H9 (cell line): ENCODE data around the gene TTC28. TPM values are rescaled to one million over a fixed set of nuclear protein-coding genes. Genes with fewer than 3 reads are reported as not detected.

Experiments
- DNase-seq: peaks from one replicate; pipeline ENCODE4 v3.0.0-alpha.2; 2017
- H2AFZ ChIP-seq: one replicate; pipeline ENCODE4 v1.6.1; 2013; ENCODE audit warnings: mild to moderate bottlenecking, low read length, control low read depth, moderate library complexity
- H2AK5ac ChIP-seq: 2 replicates; pipeline ENCODE4 v1.6.1; 2013; ENCODE audit warnings: low read length, control low read depth, mixed read lengths; ENCODE audit not compliant: insufficient read length
- H2BK120ac ChIP-seq: one replicate; pipeline ENCODE4 v1.6.1; 2013; ENCODE audit warnings: low read depth, mild to moderate bottlenecking, low read length, control low read depth, inconsistent platforms; ENCODE audit not compliant: poor library complexity, severe bottlenecking
- H2BK12ac ChIP-seq: 2 replicates; pipeline ENCODE4 v1.6.1; 2013; ENCODE audit warnings: low read length, control low read depth, mixed read lengths, low read depth; ENCODE audit not compliant: insufficient read length
- H2BK15ac ChIP-seq: 2 replicates; pipeline ENCODE4 v1.6.1; 2013; ENCODE audit warnings: low read depth, low read length, control low read depth
- H2BK20ac ChIP-seq: one replicate; pipeline ENCODE4 v1.6.1; 2013; ENCODE audit warnings: low read depth, mild to moderate bottlenecking, low read length, control low read depth, inconsistent platforms; ENCODE audit not compliant: poor library complexity, severe bottlenecking
- H2BK5ac ChIP-seq: 2 replicates; pipeline ENCODE4 v1.6.1; 2013; ENCODE audit warnings: low read length, control low read depth, mixed read lengths; ENCODE audit not compliant: insufficient read length
- H3K14ac ChIP-seq: 2 replicates; pipeline ENCODE4 v1.6.1; 2013; ENCODE audit warnings: low read length, control low read depth; ENCODE audit not compliant: insufficient read depth
- H3K18ac ChIP-seq: 2 replicates; pipeline ENCODE4 v1.6.1; 2013; ENCODE audit warnings: low read depth, mild to moderate bottlenecking, mixed read lengths, low read length, control low read depth; ENCODE audit not compliant: insufficient read length
- H3K23ac ChIP-seq: 2 replicates; pipeline ENCODE4 v1.6.1; 2013; ENCODE audit warnings: low read length, control low read depth, mixed read lengths, low read depth; ENCODE audit not compliant: insufficient read length
- H3K23me2 ChIP-seq: 2 replicates; pipeline ENCODE4 v1.6.1; 2013; ENCODE audit warnings: low read depth, mild to moderate bottlenecking, mixed read lengths, low read length, control low read depth; ENCODE audit not compliant: insufficient read length, poor library complexity, severe bottlenecking
- H3K27ac ChIP-seq: 2 replicates; pipeline ENCODE4 v1.5.1; 2013; ENCODE audit warnings: low read length, control low read depth, mixed read lengths, low read depth; ENCODE audit not compliant: insufficient read length
- H3K27me3 ChIP-seq: 2 replicates; pipeline ENCODE4 v1.6.1; 2013; ENCODE audit warnings: low read length, control low read depth, inconsistent platforms; ENCODE audit not compliant: insufficient read depth
- H3K4ac ChIP-seq: 2 replicates; pipeline ENCODE4 v1.6.1; 2013; ENCODE audit warnings: low read depth, mild to moderate bottlenecking, control low read depth, inconsistent platforms, low read length, moderate library complexity
- H3K4me1 ChIP-seq: 2 replicates; pipeline ENCODE4 v1.6.1; 2013; ENCODE audit warnings: low read length, control low read depth, inconsistent platforms; ENCODE audit not compliant: insufficient read depth
- H3K4me2 ChIP-seq: 2 replicates; pipeline ENCODE4 v1.6.1; 2013; ENCODE audit warnings: low read length, control low read depth, mixed read lengths; ENCODE audit not compliant: insufficient read length, insufficient read depth
- H3K56ac ChIP-seq: 2 replicates; pipeline ENCODE4 v1.6.1; 2013; ENCODE audit warnings: low read depth, mild to moderate bottlenecking, mixed read lengths, low read length, control low read depth; ENCODE audit not compliant: insufficient read length
- H3K79me1 ChIP-seq: 2 replicates; pipeline ENCODE4 v1.6.1; 2013; ENCODE audit warnings: low read depth, mild to moderate bottlenecking, moderate library complexity, low read length, control low read depth, inconsistent platforms; ENCODE audit not compliant: insufficient read depth, poor library complexity, severe bottlenecking
- H3K79me2 ChIP-seq: 2 replicates; pipeline ENCODE4 v1.6.1; 2013; ENCODE audit warnings: low read length, control low read depth, inconsistent platforms; ENCODE audit not compliant: insufficient read depth
- H3K9ac ChIP-seq: 2 replicates; pipeline ENCODE4 v1.6.1; 2013; ENCODE audit warnings: low read length, control low read depth, mixed read lengths; ENCODE audit not compliant: insufficient read length; ENCODE audit errors: extremely low read depth
- H3K9me3 ChIP-seq: one replicate; pipeline ENCODE4 v1.6.1; 2013; ENCODE audit warnings: low read depth, low read length, inconsistent platforms; ENCODE audit not compliant: control insufficient read depth
- H3T11ph ChIP-seq: one replicate; pipeline ENCODE4 v1.6.1; 2013; ENCODE audit warnings: mild to moderate bottlenecking, low read length, control low read depth, inconsistent platforms
- H4K20me1 ChIP-seq: one replicate; pipeline ENCODE4 v1.6.1; 2013; ENCODE audit not compliant: control insufficient read depth, insufficient read length, insufficient read depth
- H4K5ac ChIP-seq: 2 replicates; pipeline ENCODE4 v1.6.1; 2013; ENCODE audit warnings: low read depth, mild to moderate bottlenecking, mixed read lengths, low read length, control low read depth; ENCODE audit not compliant: insufficient read length
- H4K8ac ChIP-seq: replicated peaks from 2 replicates; pipeline ENCODE4 v1.6.1; 2013; ENCODE audit warnings: low read length, control low read depth, mixed read lengths, low read depth; ENCODE audit not compliant: insufficient read length
- H4K91ac ChIP-seq: 2 replicates; pipeline ENCODE4 v1.6.1; 2013; ENCODE audit warnings: low read depth, mild to moderate bottlenecking, moderate library complexity, mixed read lengths, low read length, control low read depth; ENCODE audit not compliant: insufficient read length
- H3K27ac Mint-ChIP-seq, 3 experiments: 2 replicates in 2 of 3; 3 replicates in 1 of 3; pipeline ENCODE4 v1.8.0; 2020 to 2021; ENCODE audit warnings: mixed read lengths in 3 of 3, mild to moderate bottlenecking in 1 of 3, moderate library complexity in 1 of 3
- H3K27me3 Mint-ChIP-seq: 2 replicates; pipeline ENCODE4 v1.8.0; 2021; ENCODE audit warnings: low read depth, mild to moderate bottlenecking, moderate library complexity, mixed read lengths
- H3K36me3 Mint-ChIP-seq, 3 experiments: 2 replicates in 2 of 3; 3 replicates in 1 of 3; pipeline ENCODE4 v1.8.0; 2020 to 2021; ENCODE audit warnings: low read depth in 3 of 3, mixed read lengths in 3 of 3; ENCODE audit not compliant: insufficient read depth in 1 of 3
- H3K4me1 Mint-ChIP-seq, 2 experiments: 2 replicates each; pipeline ENCODE4 v1.8.0; 2020; ENCODE audit warnings: mixed read lengths in 2 of 2
- H3K4me3 Mint-ChIP-seq, 2 experiments: 2 replicates in 1 of 2; 3 replicates in 1 of 2; pipeline ENCODE4 v1.8.0; 2020 to 2021; ENCODE audit warnings: mild to moderate bottlenecking in 2 of 2, mixed read lengths in 2 of 2, moderate library complexity in 1 of 2
- H3K9me3 Mint-ChIP-seq, 2 experiments: 2 replicates in 1 of 2; 3 replicates in 1 of 2; pipeline ENCODE4 v1.8.0; 2020; ENCODE audit warnings: mild to moderate bottlenecking in 2 of 2, mixed read lengths in 2 of 2, moderate library complexity in 1 of 2
- WGBS: extraction: QIAGEN DNeasy Blood & Tissue Kit; methylation state at CpG from one replicate; pipeline ENCODE4 v1.1.7; 2013; ENCODE audit warnings: missing lambda C conversion rate, low lambda C conversion rate, mixed read lengths; ENCODE audit not compliant: insufficient read length; ENCODE audit errors: extremely low coverage; 5-methylcytosine and 5-hydroxymethylcytosine counted together
- total RNA-seq: library from RNA; stranded (reverse); gene quantifications from 2 replicates; pipeline ENCODE4 v1.2.1, GENCODE V29; 2021
- TF ChIP-seq, protein P1 (sequence below): fragments of 200-600 bp; sonication (generic); conservative IDR thresholded peaks from 3 replicates; pipeline ENCODE4 v1.8.0; 2021; ENCODE audit warnings: antibody characterized with exemption, mild to moderate bottlenecking

Gene TTC28
- total RNA-seq, 1 experiment from 2014 or later, result 13.6 TPM

DNA sequence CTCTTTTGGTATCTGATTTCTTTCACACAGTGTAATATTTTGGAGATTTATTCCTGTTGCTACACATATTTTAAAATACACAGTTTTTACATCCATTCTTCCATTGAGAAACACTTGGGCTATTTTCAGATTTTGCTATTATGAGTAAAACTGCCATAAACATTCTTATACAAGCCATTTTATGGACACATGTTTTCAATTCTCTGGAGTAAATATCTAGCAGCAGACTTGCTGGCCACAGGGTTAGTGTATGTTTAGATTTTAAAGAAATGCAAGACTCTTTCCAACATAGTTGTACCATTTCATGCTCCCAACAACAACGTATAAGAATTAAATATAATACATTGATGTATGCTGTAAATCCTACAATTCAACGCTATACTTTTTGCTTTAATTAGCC is 399.8 kb downstream of the TTC28 start:
- Histone ChIP-seq H3K23ac (no peak overlapping the region), H2AFZ (no peak overlapping the region), H3K4me2 (no peak overlapping the region), H2BK120ac (no peak overlapping the region), H3K9me3 (no peaks in the 10 kb centered on the region), H3K14ac (no peak overlapping the region), H3K27me3 (no peaks in the 10 kb centered on the region), H3K23me2 (no peaks in the 10 kb centered on the region), H3K4ac (no peak overlapping the region), H3K79me1 (no peaks in the 10 kb centered on the region), H3K56ac (no peak overlapping the region), H3K9ac (no peak overlapping the region), H3K79me2 (no peaks in the 10 kb centered on the region), H4K20me1 (no peaks in the 10 kb centered on the region), H4K91ac (no peak overlapping the region), H2BK20ac (no peak overlapping the region), H2BK12ac (no peak overlapping the region), H4K5ac (no peak overlapping the region), H2BK5ac (no peak overlapping the region), H3K4me1 (no peaks in the 10 kb centered on the region; the same call in 1 of the 2 replicates), H3K27ac (no peak overlapping the region), H3T11ph (no peak overlapping the region), H2AK5ac (no peak overlapping the region), H3K18ac (no peak overlapping the region), H4K8ac (no peak overlapping the region), H2BK15ac (no peak overlapping the region)
- Mint-ChIP-seq H3K4me1 (peaks cover 26 to 29% of the 10 kb centered on the region in 2 experiments), H3K9me3 (no peaks in the 10 kb centered on the region), H3K27ac (no peak overlapping the region), H3K27me3 (no peaks in the 10 kb centered on the region), H3K36me3 (no peaks in the 10 kb centered on the region), H3K4me3 (no peak overlapping the region)
- no peak for DNase-seq
- no CpG with 5 or more reads among the region's 2 CpGs for WGBS
- TF ChIP-seq, protein P1, sequence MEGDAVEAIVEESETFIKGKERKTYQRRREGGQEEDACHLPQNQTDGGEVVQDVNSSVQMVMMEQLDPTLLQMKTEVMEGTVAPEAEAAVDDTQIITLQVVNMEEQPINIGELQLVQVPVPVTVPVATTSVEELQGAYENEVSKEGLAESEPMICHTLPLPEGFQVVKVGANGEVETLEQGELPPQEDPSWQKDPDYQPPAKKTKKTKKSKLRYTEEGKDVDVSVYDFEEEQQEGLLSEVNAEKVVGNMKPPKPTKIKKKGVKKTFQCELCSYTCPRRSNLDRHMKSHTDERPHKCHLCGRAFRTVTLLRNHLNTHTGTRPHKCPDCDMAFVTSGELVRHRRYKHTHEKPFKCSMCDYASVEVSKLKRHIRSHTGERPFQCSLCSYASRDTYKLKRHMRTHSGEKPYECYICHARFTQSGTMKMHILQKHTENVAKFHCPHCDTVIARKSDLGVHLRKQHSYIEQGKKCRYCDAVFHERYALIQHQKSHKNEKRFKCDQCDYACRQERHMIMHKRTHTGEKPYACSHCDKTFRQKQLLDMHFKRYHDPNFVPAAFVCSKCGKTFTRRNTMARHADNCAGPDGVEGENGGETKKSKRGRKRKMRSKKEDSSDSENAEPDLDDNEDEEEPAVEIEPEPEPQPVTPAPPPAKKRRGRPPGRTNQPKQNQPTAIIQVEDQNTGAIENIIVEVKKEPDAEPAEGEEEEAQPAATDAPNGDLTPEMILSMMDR, result no peak
